DMS79 (cell line): ENCODE data around the gene CLIP4.

Experiments
- DNase-seq: peaks from one replicate; lab custom pipeline; 2025; lab: John Stamatoyannopoulos, UW

The CLIP4 gene

GRCh38 chr2:29139152-29139551 is 23.9 kb downstream of the CLIP4 start:
- no peak for DNase-seq

- DNase-seq: no peak
Observed at GRCh38 chr2:29139731-29140130, 24.5 kb downstream of the CLIP4 start.

- no peak for DNase-seq
Observed at GRCh38 chr2:29143657-29144056, 28.4 kb downstream of the CLIP4 start.

GRCh38 chr2:29146197-29146596 is 31.0 kb downstream of the CLIP4 start:
- DNase-seq: no peak

GRCh38 chr2:29147963-29148362 is 32.7 kb downstream of the CLIP4 start:
- no peak for DNase-seq

GRCh38 chr2:29154610-29155009 is 39.4 kb downstream of the CLIP4 start:
- no peak for DNase-seq

- DNase-seq: no peak
Observed at GRCh38 chr2:29155578-29155977, 40.4 kb downstream of the CLIP4 start.

GRCh38 chr2:29157131-29157530 is 41.9 kb downstream of the CLIP4 start:
- no peak for DNase-seq

GRCh38 chr2:29159125-29159524 is 43.9 kb downstream of the CLIP4 start:
- DNase-seq: peak; percentile 74

GRCh38 chr2:29160184-29160583 is 45.0 kb downstream of the CLIP4 start:
- DNase-seq: no peak

- DNase-seq: no peak
Observed at GRCh38 chr2:29162204-29162928, 47.2 kb downstream of the CLIP4 start.

- DNase-seq: no peak
Observed at GRCh38 chr2:29164091-29164846, 49.1 kb downstream of the CLIP4 start.

- DNase-seq: no peak
Observed at GRCh38 chr2:29165362-29166241, 50.4 kb downstream of the CLIP4 start.

- DNase-seq: no peak
Observed at GRCh38 chr2:29166242-29167039, 51.2 kb downstream of the CLIP4 start.

GRCh38 chr2:29174937-29175336 is 59.7 kb downstream of the CLIP4 start:
- peak; percentile 6 for DNase-seq

GRCh38 chr2:29175338-29175737 is 60.1 kb downstream of the CLIP4 start:
- DNase-seq: no peak

GRCh38 chr2:29182334-29182733 is 67.1 kb downstream of the CLIP4 start:
- DNase-seq: no peak

GRCh38 chr2:29182920-29183319 is 67.7 kb downstream of the CLIP4 start:
- DNase-seq: no peak

GRCh38 chr2:29184531-29184930 is 69.3 kb downstream of the CLIP4 start:
- DNase-seq: no peak

- DNase-seq: no peak
Observed at GRCh38 chr2:29186817-29187216, 71.6 kb downstream of the CLIP4 start.

- DNase-seq: no peak
Observed at GRCh38 chr2:29187926-29188325, 72.7 kb downstream of the CLIP4 start.

- DNase-seq: no peak
Observed at GRCh38 chr2:29189052-29189451, 73.8 kb downstream of the CLIP4 start.
